Mononuclear cell (primary cell): ENCODE measurements around the gene TEKT5. TPM values are rescaled to one million over a fixed set of nuclear protein-coding genes. Genes with fewer than 3 reads are reported as not detected.

ENCODE experiments used
- H3K27me3 ChIP-seq: 2 replicates; pipeline ENCODE4 v1.6.0; 2011; ENCODE audit warnings: low read length, control low read depth; ENCODE audit not compliant: insufficient read depth
- H3K4me1 ChIP-seq: 2 replicates; pipeline ENCODE4 v1.5.1; 2011; ENCODE audit warnings: mild to moderate bottlenecking, low read length, control low read depth; ENCODE audit not compliant: insufficient read depth
- H3K4me3 ChIP-seq: 2 replicates; pipeline ENCODE4 v1.5.1; 2011; ENCODE audit warnings: mild to moderate bottlenecking, low read length, moderate library complexity
- H3K9me3 ChIP-seq: 2 replicates; pipeline ENCODE4 v1.5.1; 2011; ENCODE audit warnings: low read depth, mild to moderate bottlenecking, control low read depth, low read length
- total RNA-seq: library from RNA; depleted of rRNA; stranded (reverse); fragments of >200 nt; gene quantifications from one replicate; pipeline ENCODE4 v1.2.3, GENCODE V29; 2012

Gene TEKT5
- total RNA-seq, 1 donor, result not detected

- Histone ChIP-seq H3K9me3 (no peaks in the 10 kb centered on the region), H3K4me3 (no peak overlapping the region), H3K27me3 (no peaks in the 10 kb centered on the region), H3K4me1 (no peaks in the 10 kb centered on the region)
Measured at GRCh38 chr16:10675216-10675615, 19.5 kb downstream of the TEKT5 start.

GRCh38 chr16:10671729-10672128 is 23.0 kb downstream of the TEKT5 start:
- Histone ChIP-seq H3K4me3 (no peak overlapping the region), H3K27me3 (no peaks in the 10 kb centered on the region), H3K4me1 (no peaks in the 10 kb centered on the region), H3K9me3 (no peaks in the 10 kb centered on the region)

GRCh38 chr16:10669791-10670190 is 24.9 kb downstream of the TEKT5 start:
- H3K4me3 ChIP-seq, result no peak overlapping the region
- no peaks in the 10 kb centered on the region for H3K9me3 ChIP-seq
- no peaks in the 10 kb centered on the region for H3K27me3 ChIP-seq
- no peaks in the 10 kb centered on the region for H3K4me1 ChIP-seq

- Histone ChIP-seq H3K4me3 (no peak overlapping the region), H3K9me3 (no peaks in the 10 kb centered on the region), H3K4me1 (no peaks in the 10 kb centered on the region), H3K27me3 (no peaks in the 10 kb centered on the region)
Measured at GRCh38 chr16:10668322-10669045, 26.2 kb downstream of the TEKT5 start.

- no peaks in the 10 kb centered on the region for H3K4me1 ChIP-seq
- H3K9me3 ChIP-seq, result no peaks in the 10 kb centered on the region
- no peak overlapping the region for H3K4me3 ChIP-seq
- no peaks in the 10 kb centered on the region for H3K27me3 ChIP-seq
Measured at GRCh38 chr16:10667239-10667638, 27.5 kb downstream of the TEKT5 start.

- no peak overlapping the region for H3K4me3 ChIP-seq
- no peaks in the 10 kb centered on the region for H3K27me3 ChIP-seq
- H3K9me3 ChIP-seq, result no peaks in the 10 kb centered on the region
- no peaks in the 10 kb centered on the region for H3K4me1 ChIP-seq
Measured at GRCh38 chr16:10666291-10666690, 28.4 kb downstream of the TEKT5 start.

GRCh38 chr16:10665166-10665565 is 29.6 kb downstream of the TEKT5 start:
- Histone ChIP-seq H3K4me1 (no peaks in the 10 kb centered on the region), H3K27me3 (no peaks in the 10 kb centered on the region), H3K4me3 (no peak overlapping the region), H3K9me3 (no peaks in the 10 kb centered on the region)

GRCh38 chr16:10664720-10665126 is 30.0 kb downstream of the TEKT5 start:
- Histone ChIP-seq H3K4me1 (no peaks in the 10 kb centered on the region), H3K9me3 (no peaks in the 10 kb centered on the region), H3K27me3 (no peaks in the 10 kb centered on the region), H3K4me3 (no peak overlapping the region)

- Histone ChIP-seq H3K27me3 (no peaks in the 10 kb centered on the region), H3K9me3 (no peaks in the 10 kb centered on the region), H3K4me1 (no peaks in the 10 kb centered on the region), H3K4me3 (no peak overlapping the region)
Measured at GRCh38 chr16:10663744-10664143, 31.0 kb downstream of the TEKT5 start.

GRCh38 chr16:10663146-10663545 is 31.6 kb downstream of the TEKT5 start:
- Histone ChIP-seq H3K4me1 (no peaks in the 10 kb centered on the region), H3K27me3 (no peaks in the 10 kb centered on the region), H3K9me3 (no peaks in the 10 kb centered on the region), H3K4me3 (no peak overlapping the region)

- H3K9me3 ChIP-seq, result no peaks in the 10 kb centered on the region
- no peaks in the 10 kb centered on the region for H3K4me1 ChIP-seq
- no peaks in the 10 kb centered on the region for H3K27me3 ChIP-seq
- no peak overlapping the region for H3K4me3 ChIP-seq
Measured at GRCh38 chr16:10662212-10662611, 32.5 kb downstream of the TEKT5 start.

- Histone ChIP-seq H3K4me3 (no peak overlapping the region), H3K27me3 (no peaks in the 10 kb centered on the region), H3K9me3 (no peaks in the 10 kb centered on the region), H3K4me1 (no peaks in the 10 kb centered on the region)
Measured at GRCh38 chr16:10661737-10662136, 33.0 kb downstream of the TEKT5 start.

GRCh38 chr16:10660950-10661635 is 33.6 kb downstream of the TEKT5 start:
- H3K4me3 ChIP-seq, result no peak overlapping the region
- no peaks in the 10 kb centered on the region for H3K4me1 ChIP-seq
- no peaks in the 10 kb centered on the region for H3K27me3 ChIP-seq
- H3K9me3 ChIP-seq, result no peaks in the 10 kb centered on the region

GRCh38 chr16:10658943-10659342 is 35.8 kb downstream of the TEKT5 start:
- Histone ChIP-seq H3K9me3 (no peaks in the 10 kb centered on the region), H3K27me3 (no peaks in the 10 kb centered on the region), H3K4me1 (no peaks in the 10 kb centered on the region), H3K4me3 (no peak overlapping the region)

- no peaks in the 10 kb centered on the region for H3K9me3 ChIP-seq
- H3K27me3 ChIP-seq, result no peaks in the 10 kb centered on the region
- no peak overlapping the region for H3K4me3 ChIP-seq
- H3K4me1 ChIP-seq, result no peaks in the 10 kb centered on the region
Measured at GRCh38 chr16:10657925-10658324, 36.8 kb downstream of the TEKT5 start.

- H3K4me1 ChIP-seq, result no peaks in the 10 kb centered on the region
- H3K27me3 ChIP-seq, result no peaks in the 10 kb centered on the region
- H3K9me3 ChIP-seq, result no peaks in the 10 kb centered on the region
- H3K4me3 ChIP-seq, result no peak overlapping the region
Measured at GRCh38 chr16:10656618-10657017, 38.1 kb downstream of the TEKT5 start.
